SK-N-SH treated with all-trans-retinoic acid at 6 μM for 48 hours (cell line): ENCODE results near the gene SKAP2.

Experiments
- ATAC-seq: fragments of 200-7000 bp; cut with Tn5 transposase; 3 replicates; pipeline ENCODE4 v1.9.1; 2020; ENCODE audit warnings: mild to moderate bottlenecking, moderate library complexity
- ARNTL ChIP-seq: fragments of 450-650 bp; formaldehyde crosslinking; IDR thresholded peaks from 2 replicates; pipeline ENCODE4 v1.5.0; 2020; ENCODE audit warnings: low read depth, mild to moderate bottlenecking, moderate library complexity, borderline replicate concordance
- BACH2 ChIP-seq: fragments of 250-450 bp; sonication (Bioruptor Pico); IDR thresholded peaks from 2 replicates; pipeline ENCODE4 v1.9.0; 2021; ENCODE audit warnings: mild to moderate bottlenecking, borderline replicate concordance
- GLIS3 ChIP-seq: fragments of 250-450 bp; sonication (Bioruptor Pico); IDR thresholded peaks from 2 replicates; pipeline ENCODE4 v1.5.0; 2020; ENCODE audit warnings: mild to moderate bottlenecking, moderate library complexity
- ISL1 ChIP-seq: fragments of 250-450 bp; sonication (Bioruptor Pico); IDR thresholded peaks from 2 replicates; pipeline ENCODE4 v2.1.2; 2022; ENCODE audit warnings: mild to moderate bottlenecking, moderate library complexity
- OSR1 ChIP-seq: fragments of 250-450 bp; sonication (Bioruptor Pico); IDR thresholded peaks from 2 replicates; pipeline ENCODE4 v1.8.0; 2022; ENCODE audit warnings: moderate library complexity, mild to moderate bottlenecking, inconsistent platforms
- PPARA ChIP-seq: fragments of 250-450 bp; sonication (Bioruptor Pico); IDR thresholded peaks from 2 replicates; pipeline ENCODE4 v1.5.0; 2020; ENCODE audit warnings: mild to moderate bottlenecking, borderline replicate concordance
- RARB ChIP-seq: fragments of 250-450 bp; sonication (Bioruptor Pico); IDR thresholded peaks from 2 replicates; pipeline ENCODE4 v1.8.0; 2021; ENCODE audit warnings: mild to moderate bottlenecking, moderate library complexity
- SNAI2 ChIP-seq: fragments of 250-450 bp; sonication (Bioruptor Pico); IDR thresholded peaks from 2 replicates; pipeline ENCODE4 v1.5.0; 2020; ENCODE audit warnings: mild to moderate bottlenecking, moderate library complexity
- TCF4 ChIP-seq: fragments of 250-450 bp; sonication (Bioruptor Pico); IDR thresholded peaks from 2 replicates; pipeline ENCODE4 v1.8.0; 2021; ENCODE audit warnings: mild to moderate bottlenecking, moderate library complexity, borderline replicate concordance
- ZC3H10 ChIP-seq: fragments of 250-450 bp; sonication (Bioruptor Pico); IDR thresholded peaks from 2 replicates; pipeline ENCODE4 v1.5.1; 2021; ENCODE audit warnings: mild to moderate bottlenecking, moderate library complexity
- ZFP3 ChIP-seq: fragments of 250-450 bp; sonication (Bioruptor Pico); IDR thresholded peaks from 2 replicates; pipeline ENCODE4 v1.5.0; 2020; ENCODE audit warnings: mild to moderate bottlenecking, moderate library complexity
- ZFP30 ChIP-seq: fragments of 450-650 bp; formaldehyde crosslinking; IDR thresholded peaks from 2 replicates; pipeline ENCODE4 v1.5.0; 2022; ENCODE audit warnings: mild to moderate bottlenecking, moderate library complexity
- ZNF565 ChIP-seq: fragments of 450-650 bp; formaldehyde crosslinking; conservative IDR thresholded peaks from 2 replicates; pipeline ENCODE4 v1.5.0; 2020; ENCODE audit warnings: low read depth, mild to moderate bottlenecking, moderate library complexity
- ZNF70 ChIP-seq: fragments of 450-650 bp; formaldehyde crosslinking; IDR thresholded peaks from 2 replicates; pipeline ENCODE4 v1.5.0; 2020; ENCODE audit warnings: mild to moderate bottlenecking, moderate library complexity
- ZNF8 ChIP-seq: fragments of 450-650 bp; formaldehyde crosslinking; IDR thresholded peaks from 2 replicates; pipeline ENCODE4 v1.5.0; 2020; ENCODE audit warnings: mild to moderate bottlenecking, moderate library complexity
- TF ChIP-seq, protein P1 (sequence below): fragments of 250-450 bp; sonication (Bioruptor Pico); IDR thresholded peaks from 2 replicates; pipeline ENCODE4 v1.5.1; 2020; ENCODE audit warnings: low read depth, mild to moderate bottlenecking, moderate library complexity
- TF ChIP-seq, protein P2 (sequence below): fragments of 250-450 bp; sonication (Bioruptor Pico); IDR thresholded peaks from 2 replicates; pipeline ENCODE4 v1.5.0; 2020; ENCODE audit warnings: mild to moderate bottlenecking, moderate library complexity
- TF ChIP-seq, protein P3 (sequence below): fragments of 250-450 bp; sonication (Bioruptor Pico); IDR thresholded peaks from 2 replicates; pipeline ENCODE4 v1.8.0; 2021; ENCODE audit warnings: low read depth, mild to moderate bottlenecking, moderate library complexity, borderline replicate concordance
- TF ChIP-seq, protein P4 (sequence below): fragments of 250-450 bp; sonication (Bioruptor Pico); IDR thresholded peaks from 2 replicates; pipeline ENCODE4 v1.5.1; 2021; ENCODE audit warnings: mild to moderate bottlenecking, moderate library complexity
- TF ChIP-seq, protein P5 (sequence below): fragments of 250-450 bp; sonication (Bioruptor Pico); IDR thresholded peaks from 2 replicates; pipeline ENCODE4 v1.8.0; 2020; ENCODE audit warnings: mild to moderate bottlenecking, moderate library complexity, borderline replicate concordance

Gene SKAP2

DNA sequence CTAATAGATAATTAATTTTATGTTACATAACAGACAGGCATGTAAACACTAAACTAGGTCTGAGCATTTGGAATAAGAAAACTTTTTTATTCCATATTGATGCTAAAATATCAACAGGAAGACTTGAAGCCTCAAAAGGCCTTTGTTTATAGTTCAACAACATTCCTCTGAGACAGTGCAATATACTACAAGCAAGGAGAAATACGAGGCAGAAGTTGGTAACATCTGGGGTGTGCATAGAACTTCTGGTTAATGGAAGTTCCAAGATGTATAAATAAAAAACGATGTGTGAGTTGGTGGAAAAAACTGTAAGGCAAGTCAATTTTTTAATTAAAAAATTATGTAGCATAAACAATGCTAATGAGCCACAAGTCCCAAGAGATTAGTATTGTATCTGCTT is 139.6 kb downstream of the SKAP2 start (continued):
- TF ChIP-seq, protein P1, sequence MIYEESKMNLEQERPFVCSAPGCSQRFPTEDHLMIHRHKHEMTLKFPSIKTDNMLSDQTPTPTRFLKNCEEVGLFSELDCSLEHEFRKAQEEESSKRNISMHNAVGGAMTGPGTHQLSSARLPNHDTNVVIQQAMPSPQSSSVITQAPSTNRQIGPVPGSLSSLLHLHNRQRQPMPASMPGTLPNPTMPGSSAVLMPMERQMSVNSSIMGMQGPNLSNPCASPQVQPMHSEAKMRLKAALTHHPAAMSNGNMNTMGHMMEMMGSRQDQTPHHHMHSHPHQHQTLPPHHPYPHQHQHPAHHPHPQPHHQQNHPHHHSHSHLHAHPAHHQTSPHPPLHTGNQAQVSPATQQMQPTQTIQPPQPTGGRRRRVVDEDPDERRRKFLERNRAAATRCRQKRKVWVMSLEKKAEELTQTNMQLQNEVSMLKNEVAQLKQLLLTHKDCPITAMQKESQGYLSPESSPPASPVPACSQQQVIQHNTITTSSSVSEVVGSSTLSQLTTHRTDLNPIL (CRISPR knock-in tag), result no peak
- TF ChIP-seq GLIS3 (CRISPR knock-in tag) (no peak), ZC3H10 (no peak), RARB (CRISPR knock-in tag) (no peak), ZFP3 (CRISPR knock-in tag) (no peak), ZNF565 (CRISPR knock-in tag) (no peak)
- TF ChIP-seq, protein P2, sequence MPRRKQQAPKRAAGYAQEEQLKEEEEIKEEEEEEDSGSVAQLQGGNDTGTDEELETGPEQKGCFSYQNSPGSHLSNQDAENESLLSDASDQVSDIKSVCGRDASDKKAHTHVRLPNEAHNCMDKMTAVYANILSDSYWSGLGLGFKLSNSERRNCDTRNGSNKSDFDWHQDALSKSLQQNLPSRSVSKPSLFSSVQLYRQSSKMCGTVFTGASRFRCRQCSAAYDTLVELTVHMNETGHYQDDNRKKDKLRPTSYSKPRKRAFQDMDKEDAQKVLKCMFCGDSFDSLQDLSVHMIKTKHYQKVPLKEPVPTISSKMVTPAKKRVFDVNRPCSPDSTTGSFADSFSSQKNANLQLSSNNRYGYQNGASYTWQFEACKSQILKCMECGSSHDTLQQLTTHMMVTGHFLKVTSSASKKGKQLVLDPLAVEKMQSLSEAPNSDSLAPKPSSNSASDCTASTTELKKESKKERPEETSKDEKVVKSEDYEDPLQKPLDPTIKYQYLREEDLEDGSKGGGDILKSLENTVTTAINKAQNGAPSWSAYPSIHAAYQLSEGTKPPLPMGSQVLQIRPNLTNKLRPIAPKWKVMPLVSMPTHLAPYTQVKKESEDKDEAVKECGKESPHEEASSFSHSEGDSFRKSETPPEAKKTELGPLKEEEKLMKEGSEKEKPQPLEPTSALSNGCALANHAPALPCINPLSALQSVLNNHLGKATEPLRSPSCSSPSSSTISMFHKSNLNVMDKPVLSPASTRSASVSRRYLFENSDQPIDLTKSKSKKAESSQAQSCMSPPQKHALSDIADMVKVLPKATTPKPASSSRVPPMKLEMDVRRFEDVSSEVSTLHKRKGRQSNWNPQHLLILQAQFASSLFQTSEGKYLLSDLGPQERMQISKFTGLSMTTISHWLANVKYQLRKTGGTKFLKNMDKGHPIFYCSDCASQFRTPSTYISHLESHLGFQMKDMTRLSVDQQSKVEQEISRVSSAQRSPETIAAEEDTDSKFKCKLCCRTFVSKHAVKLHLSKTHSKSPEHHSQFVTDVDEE (CRISPR knock-in tag), result no peak

DNA sequence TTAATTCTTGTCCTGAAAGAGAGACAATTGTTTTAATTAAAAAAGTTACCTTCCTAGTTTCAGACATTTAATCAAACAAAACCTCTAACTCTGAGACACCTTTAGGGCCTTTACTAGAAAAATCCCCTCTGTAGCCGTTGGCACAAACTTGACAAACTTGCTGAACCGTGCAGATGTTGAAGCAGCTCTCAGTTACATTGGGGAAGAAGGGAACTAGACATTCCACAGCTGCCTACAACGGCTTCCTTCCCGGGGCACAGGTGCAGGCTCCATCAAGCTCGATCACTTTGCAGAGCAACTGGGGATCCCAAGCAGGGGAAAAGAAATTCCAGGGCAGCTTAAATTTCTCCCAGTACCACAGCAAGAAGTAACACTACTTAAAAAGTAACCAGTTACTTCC is 141.3 kb downstream of the SKAP2 start:
- no peak for ATAC-seq
- TF ChIP-seq PPARA (CRISPR knock-in tag) (no peak), ZFP30 (no peak), ZC3H10 (no peak), ZNF8 (CRISPR knock-in tag) (no peak), ZNF565 (CRISPR knock-in tag) (no peak), GLIS3 (CRISPR knock-in tag) (no peak), BACH2 (CRISPR knock-in tag) (no peak), ZNF70 (CRISPR knock-in tag) (no peak), RARB (CRISPR knock-in tag) (no peak), SNAI2 (CRISPR knock-in tag) (no peak), ZFP3 (CRISPR knock-in tag) (no peak), TCF4 (CRISPR knock-in tag) (no peak)
- TF ChIP-seq, protein P1 (CRISPR knock-in tag), result no peak
- TF ChIP-seq, protein P3, sequence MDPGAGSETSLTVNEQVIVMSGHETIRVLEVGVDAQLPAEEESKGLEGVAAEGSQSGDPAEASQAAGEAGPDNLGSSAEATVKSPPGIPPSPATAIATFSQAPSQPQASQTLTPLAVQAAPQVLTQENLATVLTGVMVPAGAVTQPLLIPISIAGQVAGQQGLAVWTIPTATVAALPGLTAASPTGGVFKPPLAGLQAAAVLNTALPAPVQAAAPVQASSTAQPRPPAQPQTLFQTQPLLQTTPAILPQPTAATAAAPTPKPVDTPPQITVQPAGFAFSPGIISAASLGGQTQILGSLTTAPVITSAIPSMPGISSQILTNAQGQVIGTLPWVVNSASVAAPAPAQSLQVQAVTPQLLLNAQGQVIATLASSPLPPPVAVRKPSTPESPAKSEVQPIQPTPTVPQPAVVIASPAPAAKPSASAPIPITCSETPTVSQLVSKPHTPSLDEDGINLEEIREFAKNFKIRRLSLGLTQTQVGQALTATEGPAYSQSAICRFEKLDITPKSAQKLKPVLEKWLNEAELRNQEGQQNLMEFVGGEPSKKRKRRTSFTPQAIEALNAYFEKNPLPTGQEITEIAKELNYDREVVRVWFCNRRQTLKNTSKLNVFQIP (CRISPR knock-in tag), result no peak

DNA sequence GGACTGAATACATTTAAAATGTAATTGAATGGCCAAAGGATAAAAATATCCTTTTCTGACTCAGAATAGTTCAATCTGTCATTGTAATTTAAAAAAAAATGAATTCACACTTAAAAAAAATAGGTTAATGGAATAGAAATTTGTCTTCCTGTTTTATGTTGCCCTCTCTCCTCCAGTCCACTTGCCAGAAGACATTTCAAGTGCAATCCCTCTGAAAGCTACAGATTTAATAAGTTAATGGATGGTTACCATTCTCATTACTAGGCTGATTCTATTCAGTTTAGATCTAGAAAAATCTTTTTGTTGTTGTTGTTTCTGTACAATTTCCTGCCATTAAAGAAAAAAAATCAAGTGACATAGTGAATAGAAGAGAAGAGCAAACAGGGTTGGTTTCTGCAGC is 142.9 kb downstream of the SKAP2 start:
- no peak for ATAC-seq

More for the DNA sequence above, 142.9 kb downstream of the SKAP2 start:
- TF ChIP-seq ISL1 (CRISPR knock-in tag), result no peak
- TF ChIP-seq ZNF70 (CRISPR knock-in tag), result no peak
- TF ChIP-seq PPARA (CRISPR knock-in tag), result no peak
- TF ChIP-seq ZNF565 (CRISPR knock-in tag), result no peak
- no peak for TF ChIP-seq OSR1 (CRISPR knock-in tag)
- TF ChIP-seq, protein P4, sequence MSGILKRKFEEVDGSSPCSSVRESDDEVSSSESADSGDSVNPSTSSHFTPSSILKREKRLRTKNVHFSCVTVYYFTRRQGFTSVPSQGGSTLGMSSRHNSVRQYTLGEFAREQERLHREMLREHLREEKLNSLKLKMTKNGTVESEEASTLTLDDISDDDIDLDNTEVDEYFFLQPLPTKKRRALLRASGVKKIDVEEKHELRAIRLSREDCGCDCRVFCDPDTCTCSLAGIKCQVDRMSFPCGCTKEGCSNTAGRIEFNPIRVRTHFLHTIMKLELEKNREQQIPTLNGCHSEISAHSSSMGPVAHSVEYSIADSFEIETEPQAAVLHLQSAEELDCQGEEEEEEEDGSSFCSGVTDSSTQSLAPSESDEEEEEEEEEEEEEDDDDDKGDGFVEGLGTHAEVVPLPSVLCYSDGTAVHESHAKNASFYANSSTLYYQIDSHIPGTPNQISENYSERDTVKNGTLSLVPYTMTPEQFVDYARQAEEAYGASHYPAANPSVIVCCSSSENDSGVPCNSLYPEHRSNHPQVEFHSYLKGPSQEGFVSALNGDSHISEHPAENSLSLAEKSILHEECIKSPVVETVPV, result no peak
- TF ChIP-seq, protein P2 (CRISPR knock-in tag), result no peak
- TF ChIP-seq, protein P3 (CRISPR knock-in tag), result no peak
- TF ChIP-seq GLIS3 (CRISPR knock-in tag), result no peak
- no peak for TF ChIP-seq TCF4 (CRISPR knock-in tag)
- TF ChIP-seq ZFP3 (CRISPR knock-in tag), result no peak
- TF ChIP-seq, protein P5, sequence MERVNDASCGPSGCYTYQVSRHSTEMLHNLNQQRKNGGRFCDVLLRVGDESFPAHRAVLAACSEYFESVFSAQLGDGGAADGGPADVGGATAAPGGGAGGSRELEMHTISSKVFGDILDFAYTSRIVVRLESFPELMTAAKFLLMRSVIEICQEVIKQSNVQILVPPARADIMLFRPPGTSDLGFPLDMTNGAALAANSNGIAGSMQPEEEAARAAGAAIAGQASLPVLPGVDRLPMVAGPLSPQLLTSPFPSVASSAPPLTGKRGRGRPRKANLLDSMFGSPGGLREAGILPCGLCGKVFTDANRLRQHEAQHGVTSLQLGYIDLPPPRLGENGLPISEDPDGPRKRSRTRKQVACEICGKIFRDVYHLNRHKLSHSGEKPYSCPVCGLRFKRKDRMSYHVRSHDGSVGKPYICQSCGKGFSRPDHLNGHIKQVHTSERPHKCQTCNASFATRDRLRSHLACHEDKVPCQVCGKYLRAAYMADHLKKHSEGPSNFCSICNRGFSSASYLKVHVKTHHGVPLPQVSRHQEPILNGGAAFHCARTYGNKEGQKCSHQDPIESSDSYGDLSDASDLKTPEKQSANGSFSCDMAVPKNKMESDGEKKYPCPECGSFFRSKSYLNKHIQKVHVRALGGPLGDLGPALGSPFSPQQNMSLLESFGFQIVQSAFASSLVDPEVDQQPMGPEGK, result no peak
- TF ChIP-seq ZNF8 (CRISPR knock-in tag), result no peak
- TF ChIP-seq ARNTL, result no peak
